Measurements from ENCODE around the gene ATP6V0A1.

DNA sequence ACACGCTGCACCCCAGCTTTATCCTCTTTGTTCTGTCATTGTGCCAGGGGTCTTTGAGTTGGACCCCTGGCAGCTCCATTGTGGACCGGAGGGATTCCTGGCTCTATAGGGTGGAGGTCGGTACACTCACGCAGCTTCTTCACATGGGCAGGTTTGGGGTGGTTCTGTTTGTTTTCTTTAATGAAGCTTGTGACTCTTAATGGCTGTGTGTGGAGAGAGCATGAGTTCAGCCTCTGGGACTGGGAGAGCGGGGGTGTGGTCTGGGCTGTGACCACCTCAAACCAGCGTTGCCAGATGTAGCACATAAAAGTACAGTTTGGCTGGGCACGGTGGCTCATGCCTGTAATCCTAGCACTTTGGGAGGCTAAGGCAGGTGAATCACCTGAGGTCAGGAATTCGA lies 56.2 kb downstream of the ATP6V0A1 start:
- TF ChIP-seq POLR2A (IDR thresholded peaks at IDR 0.05) (no peak), CTCF (IDR thresholded peaks at IDR 0.05) (no peak), EP300 (IDR thresholded peaks at IDR 0.05) (no peak)

Measured in tibial nerve (tissue), 4 donors.